Activated CD4-positive, alpha-beta T cell treated with anti-CD3 and anti-CD28 coated beads, Interleukin-2, amount 50 U/mL, for 48 hours (primary cell): ENCODE results near the gene SEPTIN10.
A peak's percentile ranks its signal among the peaks of the same experiment; 100 is the strongest.
"Not testable (repeated sequence)": the region's sequence is repeated elsewhere in the genome, so short reads cannot be mapped to it uniquely, and the experiment has no call there.

Experiments
- DNase-seq, 2 experiments: peaks; one replicate each; pipeline ENCODE4 v3.0.0-alpha.2; 2020

SEPTIN10 gene

DNA sequence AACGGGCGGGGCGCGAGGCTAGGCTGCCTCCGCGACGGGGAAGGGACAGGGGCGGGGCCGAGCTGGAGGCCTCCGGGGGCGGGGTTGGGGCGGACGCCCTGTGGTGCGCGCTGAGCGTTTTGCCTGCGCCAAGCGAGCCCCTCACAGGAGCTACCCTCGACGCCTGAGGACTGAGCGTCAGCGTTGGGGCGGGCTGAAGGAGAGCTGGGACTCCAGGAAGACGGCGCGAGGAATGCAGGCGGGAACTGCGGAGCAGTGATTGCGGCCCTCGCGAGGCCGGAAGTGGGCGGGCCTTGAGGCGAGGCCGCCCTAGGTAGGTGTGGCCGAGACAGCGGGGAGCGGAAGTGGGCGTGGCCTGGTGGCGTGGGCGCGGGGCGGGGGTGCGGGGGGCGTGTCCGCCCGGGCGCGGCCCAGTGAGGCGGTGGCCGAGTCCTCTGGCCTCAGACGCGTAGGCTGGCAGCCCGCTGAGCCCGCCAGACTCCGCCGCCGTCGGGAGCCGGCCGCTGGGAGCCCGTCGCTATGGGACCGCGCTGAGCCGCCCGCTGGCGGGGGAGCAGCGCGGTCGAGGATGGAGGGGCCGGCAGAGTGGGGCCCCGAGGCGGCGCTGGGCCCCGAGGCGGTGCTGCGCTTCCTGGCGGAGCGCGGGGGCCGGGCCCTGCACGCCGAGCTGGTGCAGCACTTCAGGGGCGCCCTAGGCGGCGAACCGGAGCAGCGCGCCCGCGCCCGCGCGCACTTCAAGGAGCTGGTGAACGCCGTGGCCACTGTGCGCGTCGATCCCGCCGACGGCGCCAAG is at the start of gene SEPTIN10, which contains the start of gene SOWAHC:
Gene SEPTIN10, minus strand, starts transcription at position 45 of the 793 bp plus-strand sequence. CDS start 139 bp downstream, outside the sequence.
Gene SOWAHC, plus strand, starts transcription at position 443 of the 793 bp plus-strand sequence. Its CDS starts 126 bp downstream, at position 569.
- DNase-seq: peak; percentile 76 to 79

DNA sequence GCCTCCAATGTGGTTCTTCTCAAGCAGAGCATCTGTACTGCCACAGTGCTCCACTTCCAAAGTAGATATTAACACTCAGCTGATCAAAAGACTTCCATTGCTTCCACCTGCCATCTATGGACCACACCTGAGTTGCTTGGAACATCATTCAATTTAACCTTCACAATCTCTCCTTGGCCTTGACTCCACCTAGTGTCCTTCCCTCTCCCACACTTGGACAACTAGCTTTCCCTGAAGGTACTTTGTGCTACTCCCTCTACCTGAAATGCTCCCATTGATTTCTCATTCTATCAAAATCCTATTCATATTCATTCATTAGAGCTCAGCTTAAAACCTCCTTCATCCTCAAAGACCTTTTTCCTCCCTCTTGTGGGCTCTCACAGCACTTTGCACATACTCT is 49.1 kb upstream of the SEPTIN10 start:
- no peak for DNase-seq

- DNase-seq: no peak
Measured at GRCh38 chr2:109660046-109660860, 46.5 kb upstream of the SEPTIN10 start.

DNA sequence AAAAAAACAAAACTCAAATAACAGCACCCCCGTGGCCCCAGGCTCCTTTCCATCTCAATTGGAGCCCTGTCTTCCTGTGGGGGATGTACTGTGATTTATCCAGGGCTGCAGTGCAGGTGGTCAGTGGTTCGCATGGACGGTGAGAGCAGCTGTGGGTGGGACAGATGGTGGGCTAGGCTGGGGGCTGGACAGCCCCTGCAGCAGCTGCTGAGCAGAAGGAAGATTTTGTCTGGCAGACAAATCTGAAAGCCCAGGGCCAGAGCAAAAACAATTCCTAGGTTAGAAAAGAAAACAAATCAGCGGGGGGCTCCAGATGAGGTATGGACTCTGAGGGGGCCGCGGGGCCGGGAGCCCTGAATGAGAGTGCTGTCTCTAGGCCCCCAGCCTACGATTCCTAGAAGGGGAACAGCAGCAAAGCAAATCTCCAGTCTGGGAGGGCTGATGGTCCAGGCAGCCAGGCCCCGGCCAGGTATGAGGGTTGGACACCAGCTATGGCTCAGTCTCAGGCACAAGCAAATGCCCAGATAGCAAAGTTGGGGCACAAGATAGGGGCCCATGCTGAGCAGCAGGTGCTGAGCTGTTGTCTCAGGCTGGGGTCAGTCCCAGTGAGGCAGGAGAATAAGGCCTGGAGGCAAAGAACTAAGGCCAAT is 45.8 kb upstream of the SEPTIN10 start:
- no peak for DNase-seq

GRCh38 chr2:109655287-109655686 is 41.5 kb upstream of the SEPTIN10 start:
- DNase-seq: no peak

DNA sequence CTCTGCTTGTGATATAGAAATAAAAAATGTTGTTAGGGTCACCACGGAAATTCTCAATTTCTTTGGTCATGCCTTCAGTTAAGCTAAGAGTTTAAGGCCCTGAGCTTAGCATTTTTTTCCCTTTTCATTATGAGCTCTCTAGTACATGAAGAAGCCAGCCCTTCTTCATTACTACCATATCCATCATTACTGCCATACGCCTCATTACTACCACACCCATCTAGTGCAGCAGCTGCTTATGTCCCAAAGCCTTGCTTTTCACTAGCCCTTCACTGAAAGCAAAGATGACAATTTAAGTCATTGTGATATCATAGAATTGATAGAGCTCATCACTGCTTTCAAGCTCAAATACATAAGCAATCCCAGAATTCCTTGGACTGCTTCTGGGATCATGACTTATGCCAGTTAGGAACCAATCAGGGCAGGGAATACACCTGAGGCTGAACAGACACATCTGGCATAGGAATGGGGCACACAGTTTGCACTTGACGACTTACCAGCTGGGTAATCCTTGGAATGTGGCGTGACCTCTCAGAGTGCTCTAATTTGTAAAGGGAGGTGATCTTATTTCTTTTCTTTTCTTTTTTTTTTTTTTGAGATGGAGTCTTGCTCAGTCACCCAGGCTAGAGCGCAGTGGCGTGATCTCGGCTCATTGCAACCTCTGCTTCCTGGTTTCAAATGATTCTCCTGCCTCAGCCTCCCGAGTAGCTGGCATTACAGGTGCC is 40.7 kb upstream of the SEPTIN10 start:
- DNase-seq: no peak

DNA sequence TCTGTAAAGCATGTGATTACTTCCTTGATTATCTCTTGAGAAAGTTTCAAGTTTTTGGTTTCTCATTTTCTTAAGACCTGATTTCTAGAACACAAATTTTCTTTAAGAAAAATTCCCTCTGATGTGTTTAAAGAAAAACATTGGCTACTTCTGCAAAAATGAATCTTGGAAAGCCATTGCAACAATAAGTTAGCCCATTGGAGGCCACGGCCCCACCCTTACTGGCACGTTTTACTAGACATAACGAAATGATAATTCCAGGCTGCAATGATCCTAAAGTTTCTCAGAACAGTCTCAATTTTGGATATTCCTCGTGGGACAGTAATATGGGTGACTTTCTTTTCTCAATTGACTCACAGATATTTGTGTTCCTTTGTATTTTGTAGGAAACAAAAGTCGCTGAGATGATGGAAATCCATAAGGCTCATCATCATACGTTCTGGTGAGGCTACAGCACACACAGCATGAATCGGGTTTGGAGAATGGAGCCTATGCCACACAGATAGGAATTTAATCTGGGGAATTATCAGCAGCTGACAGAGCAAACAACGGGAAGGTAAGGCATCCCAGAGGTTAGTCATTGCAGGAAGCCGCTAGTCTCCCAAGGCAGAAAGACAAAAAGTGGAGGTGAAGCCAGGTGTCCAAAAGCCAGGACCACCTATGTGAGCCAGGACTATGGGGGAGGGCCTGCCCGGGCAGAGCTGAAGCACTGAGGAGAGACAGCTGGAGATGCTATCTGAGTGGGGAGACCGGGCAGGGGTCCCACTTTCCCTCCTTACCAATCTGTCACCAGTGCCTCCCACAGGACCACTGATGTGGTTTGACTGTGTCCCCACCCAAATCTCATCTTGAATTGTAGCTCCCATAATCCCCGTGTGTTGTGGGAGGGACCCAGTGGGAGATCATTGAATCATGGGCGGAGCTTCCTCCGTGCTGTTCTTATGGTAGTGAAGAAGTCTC is 36.2 kb upstream of the SEPTIN10 start:
- no peak for DNase-seq

DNA sequence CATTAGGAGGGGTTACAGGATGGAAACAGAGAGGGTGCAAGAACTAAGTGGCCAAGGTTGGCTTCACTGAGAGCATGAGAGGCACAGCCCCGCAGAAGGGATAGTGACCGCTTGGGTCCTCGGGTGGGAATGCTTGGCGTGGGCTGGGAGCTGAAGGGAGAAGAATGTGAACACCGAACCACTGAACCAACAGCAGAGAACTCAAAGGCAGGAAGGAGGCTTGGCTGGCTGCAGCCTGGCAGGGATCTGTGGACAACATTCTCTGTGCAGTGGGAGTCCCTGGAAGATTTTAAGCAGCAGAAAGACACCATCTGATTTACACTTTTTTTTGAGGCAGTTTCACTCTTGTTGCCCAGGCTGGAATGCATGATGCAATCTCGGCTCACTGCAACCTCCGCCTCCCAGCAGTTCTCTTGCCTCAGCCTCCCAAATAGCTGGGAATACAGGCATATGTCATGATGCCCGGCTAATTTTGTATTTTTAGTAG is 34.3 kb upstream of the SEPTIN10 start:
- DNase-seq: no peak

DNA sequence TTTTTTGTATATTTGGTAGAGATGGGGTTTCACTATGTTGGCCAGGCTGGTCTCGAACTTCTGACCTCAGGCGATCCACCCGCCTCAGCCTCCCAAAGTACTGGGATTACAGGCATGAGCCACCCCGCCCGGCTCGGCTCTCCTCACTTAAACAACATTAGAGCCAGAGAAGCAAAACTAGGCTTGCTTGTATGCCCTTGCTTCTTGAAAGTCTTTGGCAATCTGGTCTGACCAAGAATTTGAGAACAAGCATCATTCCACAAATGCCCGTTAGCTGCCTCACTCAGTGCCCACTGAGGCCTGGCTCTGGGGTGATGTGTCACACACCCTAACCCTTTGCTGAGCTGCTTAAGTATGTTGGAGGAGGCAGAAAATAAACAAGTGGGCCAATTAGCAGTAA is 33.9 kb upstream of the SEPTIN10 start:
- DNase-seq: no peak

DNA sequence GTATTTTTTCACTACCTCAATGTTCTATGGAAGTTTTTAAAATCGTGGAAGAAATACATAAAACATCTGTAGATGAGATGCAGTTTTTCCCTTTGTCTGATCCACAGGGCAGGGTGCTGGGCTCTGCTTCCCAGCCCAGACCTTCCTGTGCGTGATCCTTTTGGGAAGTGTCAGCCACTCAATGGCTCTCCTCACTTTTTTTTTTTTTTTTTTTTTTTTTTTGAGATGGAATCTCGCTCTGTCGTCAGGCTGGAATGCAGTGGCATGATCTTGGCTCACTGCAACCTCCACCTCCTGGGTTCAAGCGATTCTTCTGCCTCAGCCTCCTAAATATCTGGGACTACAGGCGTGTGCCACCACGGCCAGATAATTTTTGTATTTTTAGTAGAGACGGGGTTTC is 33.2 kb upstream of the SEPTIN10 start:
- no peak for DNase-seq

GRCh38 chr2:109645412-109646184 is 31.8 kb upstream of the SEPTIN10 start:
- DNase-seq: no peak

- no peak for DNase-seq
Measured at GRCh38 chr2:109644571-109645275, 31.0 kb upstream of the SEPTIN10 start.

DNA sequence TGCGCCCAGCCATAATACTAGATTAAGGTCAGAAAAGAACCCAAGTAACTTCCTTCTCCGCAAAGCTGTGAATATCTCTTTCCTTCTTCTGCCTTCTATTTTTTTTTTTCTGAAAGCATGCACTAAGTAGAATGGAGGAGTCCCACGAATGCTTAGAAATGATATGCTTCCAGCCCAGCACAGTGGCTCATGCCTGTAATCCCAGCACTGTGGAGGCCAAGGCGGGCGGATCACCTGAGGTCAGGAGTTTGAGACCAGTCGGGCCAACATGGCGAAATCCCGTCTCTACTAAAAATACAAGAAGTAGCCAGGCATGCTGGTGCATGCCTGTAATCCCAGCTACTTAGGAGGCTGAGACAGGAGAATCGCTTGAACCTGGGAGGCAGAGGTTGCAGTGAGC is 26.2 kb upstream of the SEPTIN10 start:
- DNase-seq: not testable (repeated sequence)

DNA sequence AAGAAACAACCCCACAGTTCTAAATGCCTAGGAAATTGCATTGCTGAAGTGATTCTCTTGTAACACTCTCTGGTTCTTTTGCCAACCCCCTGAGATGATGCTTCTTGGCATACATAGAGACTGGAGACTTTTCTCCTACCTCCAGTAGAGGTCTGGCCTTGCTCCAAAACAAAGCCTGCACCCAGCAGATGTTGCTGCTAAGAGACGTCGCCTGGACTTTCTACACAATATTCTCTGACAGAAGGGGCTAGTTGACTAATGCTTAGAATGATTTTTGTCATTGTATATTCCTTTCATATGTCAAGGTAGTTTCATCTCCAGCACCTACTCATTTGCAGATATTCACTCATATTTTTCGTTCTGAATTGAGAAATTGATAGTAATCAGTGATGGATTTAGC is 25.0 kb upstream of the SEPTIN10 start:
- no peak for DNase-seq

GRCh38 chr2:109637749-109638570 is 24.2 kb upstream of the SEPTIN10 start:
- DNase-seq: no peak

DNA sequence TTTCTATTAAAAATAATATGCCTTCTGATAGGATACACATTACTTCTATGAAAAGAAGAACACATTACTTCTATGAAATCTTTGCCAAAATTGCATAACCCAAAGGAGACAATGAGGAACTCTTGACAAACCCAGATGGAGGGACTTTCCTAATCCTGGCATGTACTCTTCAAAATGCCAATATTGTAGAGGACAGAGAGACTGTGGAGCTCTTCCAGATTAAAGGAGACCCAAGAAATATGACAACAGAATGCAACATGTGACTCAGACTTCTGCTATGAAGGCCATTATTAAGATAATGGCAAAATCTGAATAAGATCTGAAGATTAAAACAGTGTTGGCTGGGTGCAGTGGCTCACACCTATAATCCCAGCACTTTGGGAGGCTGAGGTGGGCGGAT is 22.6 kb upstream of the SEPTIN10 start:
- DNase-seq: no peak

DNA sequence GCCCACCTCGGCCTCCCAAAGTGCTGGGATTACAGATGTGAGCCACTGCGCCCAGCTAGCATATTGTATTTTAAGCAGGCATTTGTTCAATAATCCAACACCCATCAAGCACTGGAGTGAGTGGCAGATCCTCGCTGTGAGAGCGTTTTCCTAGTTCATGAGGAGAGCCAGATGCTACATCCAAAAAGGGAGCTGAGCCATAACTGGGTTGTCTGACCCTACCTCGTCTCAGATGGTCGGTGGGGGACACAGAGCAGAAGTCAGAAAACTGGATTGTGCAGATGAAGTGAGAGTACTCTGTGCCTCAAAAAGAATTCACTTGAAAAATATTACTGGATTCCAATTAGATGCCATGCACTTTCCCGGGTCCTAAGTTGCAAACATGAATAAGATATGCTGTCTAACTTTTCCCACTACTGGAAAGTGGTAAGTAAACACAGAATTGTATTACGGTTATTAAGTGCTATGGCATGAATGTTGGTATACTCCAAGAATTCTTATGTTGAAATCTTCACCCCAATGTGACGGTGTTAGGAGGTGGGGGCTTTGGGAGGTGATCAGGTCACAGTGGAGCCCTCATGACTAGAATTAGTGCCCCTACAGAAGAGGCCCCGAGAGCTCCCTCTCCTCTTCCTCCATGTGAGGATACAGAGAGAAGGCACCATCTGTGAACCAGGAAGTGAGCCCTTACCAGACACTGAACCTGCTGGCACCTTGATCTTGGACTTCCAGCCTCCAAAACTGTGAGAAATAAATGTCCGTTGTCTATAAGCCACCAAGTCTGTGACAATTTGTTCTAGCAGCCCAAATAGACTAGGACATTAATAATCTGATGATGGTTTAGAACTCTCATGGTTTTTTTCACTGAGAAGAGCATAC is 21.9 kb upstream of the SEPTIN10 start:
- DNase-seq: no peak
